HG03159 (cell line): ENCODE measurements around the gene RPL38.

Experiments used
- ATAC-seq: cut with Tn5 transposase; IDR thresholded peaks from one replicate; pipeline ENCODE4 v1.9.1; 2021; ENCODE audit warnings: mild to moderate bottlenecking, moderate library complexity; ENCODE audit not compliant: unreplicated experiment

RPL38 gene

GRCh38 chr17:74223901-74224300 is 20.4 kb downstream of the RPL38 start:
- no peak for ATAC-seq

DNA sequence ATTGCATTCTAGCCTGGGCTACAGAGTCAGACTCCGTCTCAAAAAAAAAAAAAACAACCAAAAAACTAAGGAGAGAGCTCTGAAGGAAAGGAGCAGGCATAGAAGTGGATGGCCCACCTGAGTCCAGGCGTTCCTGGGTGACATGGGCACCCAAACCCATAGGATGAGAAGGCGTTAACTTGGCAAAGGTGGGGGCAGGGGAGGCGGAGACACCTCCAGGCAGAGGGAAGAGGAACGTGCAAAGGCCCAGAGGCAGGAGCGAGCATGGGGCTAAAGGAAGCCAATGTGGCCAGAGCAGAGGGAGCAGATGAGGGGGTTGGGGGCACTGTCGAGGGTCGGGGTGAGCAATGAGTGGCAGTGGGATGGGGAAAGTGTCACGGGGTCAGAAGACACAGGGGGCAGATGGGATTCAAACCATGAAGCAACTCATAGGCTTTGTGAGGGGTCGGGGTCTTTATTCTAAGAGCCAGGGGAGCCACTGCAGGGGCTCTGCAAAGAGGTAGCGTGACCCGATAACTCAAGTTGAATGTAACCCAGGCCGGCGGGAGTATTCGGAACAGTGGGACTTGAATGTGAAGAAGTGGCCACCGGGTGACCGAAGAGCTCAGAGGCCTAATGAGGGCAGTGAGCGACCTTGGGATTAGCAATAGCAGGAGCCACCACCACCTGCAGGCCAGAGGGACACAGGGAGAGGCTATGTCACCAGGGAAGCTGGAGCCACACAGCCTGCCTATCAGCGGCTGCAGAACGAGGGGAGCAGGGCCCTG is 21.7 kb downstream of the RPL38 start:
- no peak for ATAC-seq

DNA sequence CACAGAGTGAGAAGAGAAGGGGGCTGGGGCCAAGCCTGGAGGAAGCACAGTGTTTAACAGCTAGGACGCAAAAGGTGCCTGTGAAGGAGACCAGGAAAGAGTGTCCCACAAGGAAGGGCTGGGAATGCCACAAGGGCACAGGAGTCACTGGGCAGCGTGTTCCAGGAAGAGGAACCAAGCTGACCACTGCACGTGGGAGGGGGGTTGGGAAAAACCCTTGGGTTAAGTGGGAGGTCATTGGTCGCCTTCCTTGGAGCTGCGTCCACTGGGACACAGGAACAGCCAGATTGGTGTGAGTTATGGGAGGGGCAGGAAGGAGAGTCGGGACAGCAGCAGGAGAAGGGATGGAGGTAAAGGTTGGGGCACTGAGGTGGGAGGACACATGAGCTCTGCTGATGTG is 22.8 kb downstream of the RPL38 start:
- no peak for ATAC-seq

DNA sequence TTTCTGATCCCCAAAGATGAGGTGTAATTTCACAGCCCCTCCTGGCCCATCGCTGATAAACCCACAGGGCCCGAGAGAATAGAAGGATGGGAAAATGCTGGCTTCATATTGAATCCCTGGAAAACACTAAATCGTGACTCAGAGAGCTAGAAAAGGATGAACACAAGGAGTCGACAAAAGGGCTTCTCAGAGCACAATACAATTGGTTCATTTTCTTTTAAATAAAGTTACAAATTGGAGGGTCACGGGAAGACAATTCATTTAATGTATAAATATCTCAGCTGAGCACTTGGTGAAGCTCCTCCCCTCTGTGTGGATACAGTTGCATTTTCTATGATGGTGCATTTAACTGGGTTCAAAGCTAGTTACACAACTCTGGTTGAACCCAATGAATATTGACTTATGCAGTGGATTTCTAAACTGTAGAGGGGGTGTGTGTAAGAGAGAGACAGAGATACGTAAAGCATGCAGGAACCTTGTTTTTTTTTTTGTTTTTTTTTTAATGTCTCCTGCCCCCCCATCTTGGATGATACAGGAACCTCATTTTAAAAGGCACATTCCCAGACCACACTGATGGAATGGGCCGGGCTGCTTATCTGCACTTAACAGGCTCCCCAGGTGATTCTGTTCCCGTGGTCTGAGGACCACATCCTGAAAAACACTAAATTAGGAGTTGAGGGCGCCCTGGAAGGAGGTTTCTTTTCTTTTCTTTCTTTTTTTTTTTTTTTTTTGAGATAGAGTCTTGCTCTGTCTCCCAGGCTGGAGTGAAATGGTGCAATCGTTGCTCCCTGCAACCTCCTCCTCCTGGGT is 24.0 kb downstream of the RPL38 start:
- no peak for ATAC-seq

DNA sequence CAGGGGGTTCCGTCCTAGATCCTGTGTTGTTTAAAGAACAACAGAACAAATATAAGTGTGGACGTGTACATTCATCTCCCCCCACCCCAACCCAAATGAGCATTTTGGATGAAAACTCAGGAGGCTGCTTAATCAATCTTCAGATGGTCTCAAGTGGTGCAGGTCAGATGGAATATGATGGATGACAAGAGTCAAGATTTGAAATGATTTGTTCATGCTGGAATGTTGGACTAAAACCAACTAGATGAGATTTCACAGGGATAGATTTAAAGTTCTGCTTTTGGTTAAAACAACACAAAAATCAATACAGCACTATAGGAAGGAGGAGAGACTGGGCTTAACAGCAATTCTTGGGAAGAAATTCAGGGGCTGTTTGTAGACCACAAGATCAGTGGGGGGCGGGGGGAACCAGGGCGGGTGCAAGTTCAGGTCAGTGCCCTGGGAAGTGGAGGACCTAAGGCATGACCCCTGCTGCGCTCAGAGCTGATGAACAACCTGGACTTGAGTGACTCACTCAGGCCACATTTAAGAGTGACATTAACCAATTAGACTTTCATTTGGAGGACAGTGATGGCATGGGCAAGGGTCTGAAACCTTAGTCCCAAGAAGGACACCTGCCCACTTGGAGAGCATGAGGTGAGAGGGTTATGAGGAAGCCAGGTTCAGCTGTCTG is 25.0 kb downstream of the RPL38 start:
- ATAC-seq, result no peak

DNA sequence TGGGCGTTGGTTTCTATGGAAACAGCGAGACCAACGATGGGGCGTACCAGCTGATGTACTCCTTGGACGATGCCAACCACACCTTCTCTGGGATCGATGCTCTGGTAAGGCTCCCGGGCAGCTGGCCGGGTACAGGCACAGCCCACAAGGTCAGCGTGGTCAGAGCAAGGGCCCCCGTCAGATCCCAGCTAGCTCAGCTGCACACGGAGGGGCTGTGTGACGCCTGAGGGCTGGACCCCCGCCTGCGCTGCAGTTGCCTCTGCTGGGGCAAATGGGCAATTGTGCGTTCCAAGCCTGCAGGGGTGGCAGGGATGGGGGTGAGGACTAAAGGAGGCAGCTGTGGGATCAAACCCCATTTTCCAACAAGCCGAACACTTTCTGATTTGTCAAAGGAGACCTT is 27.4 kb downstream of the RPL38 start:
- no peak for ATAC-seq

DNA sequence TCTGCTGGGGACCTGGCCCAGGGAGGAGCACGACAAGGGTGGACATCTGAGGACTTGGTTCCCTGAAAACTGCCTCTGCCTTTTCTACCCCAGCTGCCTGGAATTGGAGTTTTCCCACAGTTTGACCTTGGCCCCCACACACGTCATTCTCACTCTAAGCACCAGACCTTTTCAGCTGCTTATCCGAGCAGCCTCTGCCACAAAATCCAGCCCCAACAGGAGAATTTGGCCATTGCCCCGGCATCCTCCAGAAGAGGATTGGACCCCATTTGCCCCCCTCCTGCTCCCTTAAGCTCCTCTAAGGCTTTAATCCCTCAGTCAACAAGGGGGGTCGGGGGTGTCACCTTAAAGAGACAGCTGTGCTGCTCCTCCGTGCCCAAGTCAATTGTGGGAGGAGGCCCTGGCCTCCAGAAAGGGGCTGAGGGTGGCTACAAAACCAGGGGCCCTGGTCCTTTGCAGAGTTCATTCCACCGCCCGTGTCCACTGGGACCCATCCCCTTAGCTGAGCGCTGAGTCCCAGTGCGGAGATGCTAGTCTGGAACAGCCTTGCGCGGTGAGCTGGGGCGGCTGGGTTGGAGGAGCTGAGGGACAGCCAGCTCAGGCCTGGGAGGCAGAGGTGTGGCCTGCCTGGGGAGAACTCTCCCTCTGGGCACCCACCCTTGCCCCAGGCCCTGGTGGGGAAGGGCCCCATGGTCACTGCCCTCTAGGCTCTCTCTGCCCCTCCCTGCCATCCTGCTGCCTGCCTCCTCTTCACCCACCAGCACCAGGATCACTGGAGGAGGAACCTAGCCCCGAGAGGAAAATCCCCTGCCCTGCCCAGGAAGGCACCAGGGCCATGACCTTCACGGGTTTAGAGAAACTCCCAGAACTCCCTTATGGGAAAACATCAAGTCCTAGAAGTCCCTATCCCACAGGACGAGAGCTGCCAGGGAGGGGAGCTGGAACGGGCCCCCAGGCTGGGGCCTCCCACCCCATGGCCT is 28.7 kb downstream of the RPL38 start:
- ATAC-seq, result no peak

DNA sequence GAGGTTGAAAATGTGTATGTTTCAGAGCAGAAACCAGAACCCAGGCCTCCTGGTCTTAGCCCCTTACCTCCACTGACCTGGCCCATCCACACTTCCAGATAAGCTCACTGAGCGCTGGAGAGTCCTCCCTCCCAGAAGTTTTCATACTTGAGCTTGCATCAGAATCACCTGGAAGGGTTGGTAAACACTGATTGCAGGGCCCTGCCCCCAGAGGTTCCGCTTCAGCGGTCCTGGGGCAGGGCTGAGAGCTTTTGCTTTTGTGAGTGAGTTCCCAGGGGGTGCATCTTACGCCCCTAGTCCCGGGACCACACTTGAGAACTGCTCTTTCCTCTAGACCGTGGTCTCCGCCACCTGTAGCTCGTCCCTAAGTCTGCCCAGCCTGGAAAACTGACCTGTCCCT is 30.5 kb downstream of the RPL38 start:
- ATAC-seq, result no peak

DNA sequence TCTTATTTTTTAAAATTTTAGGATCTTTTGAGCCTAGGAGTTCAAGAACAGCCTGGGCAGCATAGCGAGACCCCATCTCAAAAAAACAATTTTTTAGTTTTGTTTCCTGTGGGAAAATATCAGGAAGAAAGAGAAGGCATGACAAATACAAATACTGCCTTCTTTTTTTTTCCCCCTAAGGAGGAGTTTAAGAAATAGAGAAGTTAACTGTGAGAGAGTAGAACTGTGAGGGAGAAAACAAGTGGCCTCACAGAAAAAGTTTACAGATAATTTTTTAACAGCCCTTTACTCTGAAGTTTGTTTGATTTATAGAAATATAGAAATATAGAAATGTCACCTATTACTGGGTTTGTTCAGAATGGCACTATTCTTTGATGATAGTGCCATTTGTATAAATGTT is 31.0 kb downstream of the RPL38 start:
- no peak for ATAC-seq

DNA sequence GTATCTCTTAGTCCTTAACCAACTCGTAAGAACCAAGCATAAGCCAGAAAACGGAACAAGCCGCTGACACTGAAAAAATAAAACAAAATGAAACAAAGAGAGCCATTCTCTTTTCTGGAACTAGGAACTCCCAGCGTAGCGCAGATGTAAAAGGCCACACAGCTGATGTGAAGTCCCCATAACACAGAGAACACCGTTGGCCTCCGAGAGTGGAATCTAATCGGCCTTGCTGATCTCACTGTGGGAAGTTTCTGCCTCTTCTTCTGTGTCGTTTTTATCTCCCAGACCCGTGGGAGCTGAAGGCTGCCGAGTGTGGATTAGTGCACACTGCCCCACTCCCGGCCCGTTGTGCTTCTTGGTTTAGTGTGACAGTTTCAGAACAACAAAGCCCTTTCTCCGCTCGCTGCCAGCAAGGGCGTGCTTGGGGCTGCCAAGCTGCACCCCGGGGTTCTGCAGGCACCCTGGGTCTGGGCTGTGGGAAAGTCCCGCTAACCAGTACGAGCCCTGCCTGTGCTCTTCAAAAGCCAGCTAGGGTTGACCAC is 31.6 kb downstream of the RPL38 start:
- no peak for ATAC-seq

DNA sequence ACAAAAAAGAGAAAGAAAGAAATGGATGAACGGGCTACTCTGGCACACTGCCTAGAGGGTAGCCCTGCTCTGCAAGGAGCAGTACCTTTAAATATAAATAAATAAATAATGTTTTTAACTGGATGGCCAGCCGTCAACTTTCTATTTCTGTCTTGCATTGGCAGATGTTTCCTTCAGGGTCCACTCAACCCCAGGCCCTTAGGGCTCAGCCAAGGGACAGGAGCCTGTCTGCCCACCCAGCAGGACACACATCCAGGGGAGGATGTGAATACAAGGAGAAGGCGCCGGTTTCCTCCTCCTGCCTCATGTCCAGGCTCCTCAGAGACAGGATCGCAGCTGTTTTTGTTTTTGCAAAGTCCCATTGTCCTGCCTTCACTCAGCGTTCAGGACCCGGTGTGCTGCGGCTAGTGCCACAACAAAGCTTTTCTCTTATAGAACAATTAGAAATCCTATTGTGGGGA is 32.5 kb downstream of the RPL38 start:
- ATAC-seq, result no peak

GRCh38 chr17:74237321-74237720 is 33.8 kb downstream of the RPL38 start:
- ATAC-seq, result no peak

DNA sequence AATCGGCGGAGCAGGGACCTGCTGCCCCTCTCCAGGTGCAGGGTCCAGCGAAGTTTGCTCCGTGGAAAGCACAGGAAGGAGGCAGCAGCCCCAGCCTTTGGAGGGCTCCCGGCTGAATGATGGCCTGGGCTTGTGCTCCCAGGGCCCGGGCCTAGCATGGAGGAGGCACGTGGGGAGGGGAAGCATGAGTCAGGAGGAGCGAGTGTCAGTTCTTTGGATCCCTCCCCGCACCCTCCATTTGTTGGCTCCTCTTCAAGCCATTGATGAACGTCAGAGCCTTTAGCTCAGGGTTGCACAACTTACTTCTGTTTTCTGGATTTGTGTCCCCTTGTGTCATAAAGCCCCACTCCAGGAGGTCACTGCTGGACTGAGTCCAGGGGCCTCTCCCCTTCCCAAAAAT is 35.7 kb downstream of the RPL38 start:
- no peak for ATAC-seq

GRCh38 chr17:74240618-74241205 is 37.2 kb downstream of the RPL38 start:
- ATAC-seq, result no peak

GRCh38 chr17:74241431-74241830 is 38.0 kb downstream of the RPL38 start:
- no peak for ATAC-seq

GRCh38 chr17:74241847-74242246 is 38.4 kb downstream of the RPL38 start:
- no peak for ATAC-seq

- no peak for ATAC-seq
These were observed 39.7 kb downstream of the RPL38 start for GRCh38 chr17:74243013-74243755.

- ATAC-seq, result no peak
These were observed 40.6 kb downstream of the RPL38 start for GRCh38 chr17:74244128-74244527.

DNA sequence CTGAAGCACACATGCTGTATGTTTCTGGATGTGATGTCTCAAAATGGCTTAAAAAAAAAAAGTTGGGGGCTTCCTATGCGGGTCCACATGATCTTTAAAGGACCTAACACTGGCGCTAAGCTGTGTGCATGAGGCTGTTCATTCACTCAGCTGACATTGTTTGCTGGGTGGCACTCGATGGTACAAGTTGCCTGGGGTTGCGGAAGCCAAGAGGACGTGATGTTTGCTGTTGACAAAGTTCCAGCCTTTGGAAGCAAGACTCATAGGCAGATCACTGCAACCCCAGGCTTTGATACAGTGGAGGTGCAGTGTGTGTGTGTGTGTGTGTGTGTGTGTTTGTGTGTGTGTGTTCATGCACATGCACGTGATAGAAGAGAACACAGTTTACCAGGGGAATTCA is 41.1 kb downstream of the RPL38 start:
- ATAC-seq, result no peak
